ENCODE data around the gene PAM. TPM values are rescaled to one million over a fixed set of nuclear protein-coding genes. Genes with fewer than 3 reads are reported as not detected.

The PAM gene
- total RNA-seq, 2 experiments from 2014 or later: 63.4 to 65.8 TPM

DNA sequence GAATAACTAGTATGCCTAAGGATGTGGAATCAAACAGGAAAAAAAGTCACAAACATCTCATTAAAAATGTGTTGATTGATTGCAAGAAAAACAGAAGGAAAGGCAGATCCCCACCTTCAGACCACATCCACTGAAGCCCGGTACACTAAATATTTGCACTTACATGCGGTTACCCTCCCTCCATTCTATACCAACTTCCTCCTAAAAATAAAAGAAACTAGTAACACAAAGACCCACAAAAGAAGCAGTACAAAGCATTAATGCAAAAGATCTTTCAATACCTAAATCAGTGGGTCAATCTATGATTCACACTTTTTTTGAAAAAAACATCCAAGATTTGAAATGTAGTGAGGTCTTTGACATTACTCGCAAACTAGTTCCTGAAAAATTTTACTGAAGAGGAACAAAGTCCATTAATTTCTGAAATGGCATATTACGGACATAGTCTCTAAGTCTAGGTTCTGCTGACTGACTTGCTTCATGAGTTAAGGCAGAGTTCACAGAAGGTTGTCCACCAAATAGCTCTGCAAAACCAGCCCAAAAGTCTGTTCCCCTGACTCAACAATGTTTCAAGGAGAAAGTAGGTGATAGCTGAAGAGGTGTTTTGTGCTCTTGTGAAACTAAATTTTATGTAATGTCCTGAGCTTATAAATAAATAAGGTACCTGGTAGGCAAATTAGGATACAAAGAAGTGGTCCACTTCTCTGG lies 100.7 kb downstream of the PAM start:
- Mint-ChIP-seq H3K9me3 (no peaks in the 10 kb centered on the region), H3K4me3 (no peak overlapping the region), H3K4me1 (ENCODE audit: low read depth) (peaks cover 21% of the 10 kb centered on the region), H3K36me3 (ENCODE audit: low read depth) (no peaks in the 10 kb centered on the region), H3K27ac (no peak overlapping the region), H3K27me3 (no peaks in the 10 kb centered on the region)
- POLR2A ChIA-PET: no interaction called here
- CTCF ChIA-PET: no interaction called here
- DNase-seq: no peak
- TF ChIP-seq, protein P1, sequence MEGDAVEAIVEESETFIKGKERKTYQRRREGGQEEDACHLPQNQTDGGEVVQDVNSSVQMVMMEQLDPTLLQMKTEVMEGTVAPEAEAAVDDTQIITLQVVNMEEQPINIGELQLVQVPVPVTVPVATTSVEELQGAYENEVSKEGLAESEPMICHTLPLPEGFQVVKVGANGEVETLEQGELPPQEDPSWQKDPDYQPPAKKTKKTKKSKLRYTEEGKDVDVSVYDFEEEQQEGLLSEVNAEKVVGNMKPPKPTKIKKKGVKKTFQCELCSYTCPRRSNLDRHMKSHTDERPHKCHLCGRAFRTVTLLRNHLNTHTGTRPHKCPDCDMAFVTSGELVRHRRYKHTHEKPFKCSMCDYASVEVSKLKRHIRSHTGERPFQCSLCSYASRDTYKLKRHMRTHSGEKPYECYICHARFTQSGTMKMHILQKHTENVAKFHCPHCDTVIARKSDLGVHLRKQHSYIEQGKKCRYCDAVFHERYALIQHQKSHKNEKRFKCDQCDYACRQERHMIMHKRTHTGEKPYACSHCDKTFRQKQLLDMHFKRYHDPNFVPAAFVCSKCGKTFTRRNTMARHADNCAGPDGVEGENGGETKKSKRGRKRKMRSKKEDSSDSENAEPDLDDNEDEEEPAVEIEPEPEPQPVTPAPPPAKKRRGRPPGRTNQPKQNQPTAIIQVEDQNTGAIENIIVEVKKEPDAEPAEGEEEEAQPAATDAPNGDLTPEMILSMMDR (IDR thresholded peaks at IDR 0.05): no peak
- ATAC-seq: no peak
- intact Hi-C loops (cut with micrococcal nuclease): no loop called here

DNA sequence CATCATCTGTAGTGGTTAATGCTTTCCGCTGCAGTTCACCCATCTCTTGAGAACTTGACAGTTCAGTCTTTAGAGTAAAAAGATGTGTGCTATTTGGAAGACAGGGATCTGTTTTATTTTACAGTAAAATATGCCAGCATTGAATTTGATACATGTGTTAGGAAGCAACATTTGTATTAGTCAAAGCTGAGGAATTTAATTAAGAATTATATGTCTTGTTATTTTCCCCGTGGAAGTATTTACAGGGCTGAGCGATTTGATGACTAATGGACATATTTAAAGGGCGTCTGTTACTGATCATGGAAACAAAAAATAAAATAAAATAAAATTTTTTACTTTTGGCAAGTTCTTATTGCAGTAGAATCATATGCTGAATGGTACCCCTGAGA lies 101.3 kb downstream of the PAM start:
- Mint-ChIP-seq H3K4me1 (ENCODE audit: low read depth) (peaks cover 21% of the 10 kb centered on the region), H3K27ac (no peak overlapping the region), H3K9me3 (no peaks in the 10 kb centered on the region), H3K27me3 (no peaks in the 10 kb centered on the region), H3K4me3 (no peak overlapping the region), H3K36me3 (ENCODE audit: low read depth) (no peaks in the 10 kb centered on the region)
- ChIA-PET CTCF (interaction anchor here (2.5 kb wide), 1 partner anchor 13 kb away, joined by 8 read pairs; no protein-coding TSS in a partner anchor), POLR2A (no interaction called here)
- DNase-seq (no peak), ATAC-seq (no peak)
- intact Hi-C loops (cut with micrococcal nuclease): no loop called here
- TF ChIP-seq, protein P1 (IDR thresholded peaks at IDR 0.05): no peak

DNA sequence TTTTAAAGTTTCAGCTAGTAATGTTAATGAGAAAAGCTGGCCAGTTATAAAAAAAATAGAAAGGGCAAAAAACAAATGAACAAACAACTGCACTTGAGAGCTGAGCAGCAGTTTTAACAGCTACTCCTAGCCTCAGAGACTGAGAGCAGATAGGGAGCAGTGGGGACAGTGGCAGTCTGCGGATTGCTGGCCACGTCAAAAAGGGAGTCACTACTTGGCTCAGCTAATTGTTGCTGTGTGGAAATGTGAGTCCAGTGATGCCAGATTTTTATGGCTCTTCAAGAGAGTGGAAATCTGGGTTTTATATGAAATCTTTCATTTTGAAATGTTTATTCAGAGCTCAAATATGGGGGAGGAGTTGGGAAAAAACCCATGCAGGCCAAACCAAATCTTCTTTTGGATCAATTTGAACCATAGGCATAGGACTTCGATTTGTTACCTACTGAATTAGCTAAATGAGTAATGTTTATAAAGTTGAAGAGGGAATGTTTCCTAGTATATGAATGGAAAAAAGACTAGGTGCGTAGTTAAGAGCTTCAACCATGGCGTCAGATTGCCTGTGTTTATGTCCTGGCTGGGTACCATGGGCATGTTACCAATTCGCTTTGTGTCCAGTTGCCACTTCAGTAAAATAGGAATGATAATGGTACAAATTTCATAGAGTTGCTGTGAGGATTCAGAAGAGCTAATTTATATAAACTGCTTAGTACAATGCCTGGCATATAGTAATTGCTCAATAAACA lies 102.1 kb downstream of the PAM start:
- Mint-ChIP-seq H3K27ac (no peak overlapping the region), H3K27me3 (no peaks in the 10 kb centered on the region), H3K4me3 (no peak overlapping the region), H3K4me1 (ENCODE audit: low read depth) (peaks cover 21% of the 10 kb centered on the region), H3K9me3 (no peaks in the 10 kb centered on the region), H3K36me3 (ENCODE audit: low read depth) (no peaks in the 10 kb centered on the region)
- CTCF ChIA-PET: interaction anchor here (1.4 to 2.5 kb wide), 2 partner anchors 11 to 14 kb away, joined by 3 to 8 read pairs; no protein-coding TSS in a partner anchor
- ATAC-seq (no peak), DNase-seq (no peak)
- POLR2A ChIA-PET: no interaction called here
- intact Hi-C loops (cut with micrococcal nuclease): no loop called here
- TF ChIP-seq, protein P1 (IDR thresholded peaks at IDR 0.05): no peak

DNA sequence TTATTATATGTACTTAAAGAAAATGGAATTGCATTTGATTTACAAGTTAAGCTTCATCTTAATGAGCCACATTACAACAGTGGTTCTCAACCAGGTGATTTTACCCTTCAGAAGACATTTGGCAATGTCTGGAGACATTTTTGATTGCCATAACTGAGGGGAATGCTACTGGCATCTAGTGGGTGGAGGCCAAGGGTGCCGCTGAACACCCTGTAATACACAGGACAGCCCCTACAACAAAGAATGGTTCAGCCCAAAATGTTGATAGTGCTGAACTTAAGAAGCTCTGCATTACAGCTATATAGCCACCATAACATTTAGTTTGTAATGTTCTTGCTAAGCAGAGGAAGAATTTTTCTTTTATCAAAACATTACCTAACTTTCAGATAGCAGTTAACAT lies 103.1 kb downstream of the PAM start:
- TF ChIP-seq, protein P1 (IDR thresholded peaks at IDR 0.05): no peak
- intact Hi-C loops (cut with micrococcal nuclease): no loop called here
- Mint-ChIP-seq H3K4me3 (no peak overlapping the region), H3K27ac (no peak overlapping the region), H3K36me3 (ENCODE audit: low read depth) (no peaks in the 10 kb centered on the region), H3K27me3 (no peaks in the 10 kb centered on the region), H3K4me1 (ENCODE audit: low read depth) (peaks cover 18% of the 10 kb centered on the region), H3K9me3 (no peaks in the 10 kb centered on the region)
- no peak for ATAC-seq
- ChIA-PET POLR2A (no interaction called here), CTCF (interaction anchor here (1.4 to 2.5 kb wide), 2 partner anchors 10 to 15 kb away, joined by 3 to 8 read pairs; no protein-coding TSS in a partner anchor)
- DNase-seq: no peak

DNA sequence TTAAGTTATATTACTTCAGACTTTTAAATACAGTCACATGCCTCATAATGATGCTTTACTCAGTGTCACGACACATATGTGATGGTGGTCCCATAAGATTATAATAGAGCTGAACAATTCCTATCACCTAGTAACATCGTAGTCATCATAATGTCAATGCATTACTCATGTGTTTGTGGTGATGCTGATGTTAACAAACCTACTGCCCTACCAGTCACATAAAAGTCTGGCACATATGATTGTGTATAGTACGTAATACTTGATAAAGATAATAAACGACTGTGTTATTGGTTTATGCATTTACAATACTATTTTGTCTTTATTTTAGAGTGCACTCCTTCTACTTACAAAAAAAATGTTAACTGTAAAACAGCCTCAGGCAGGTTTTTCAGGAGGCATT lies 103.7 kb downstream of the PAM start:
- peak; percentile 56 for ATAC-seq

More for the DNA sequence above, 103.7 kb downstream of the PAM start:
- intact Hi-C loops (cut with micrococcal nuclease): no loop called here
- H3K9me3 Mint-ChIP-seq: no peaks in the 10 kb centered on the region
- POLR2A ChIA-PET: no interaction called here
- peaks cover 18% of the 10 kb centered on the region for H3K4me1 Mint-ChIP-seq (ENCODE audit: low read depth)
- DNase-seq: no peak
- no peaks in the 10 kb centered on the region for H3K36me3 Mint-ChIP-seq (ENCODE audit: low read depth)
- TF ChIP-seq, protein P1 (IDR thresholded peaks at IDR 0.05): no peak
- CTCF ChIA-PET: interaction anchor here (0.9 to 2.5 kb wide), 2 partner anchors 15 to 16 kb away, joined by 3 to 8 read pairs; no protein-coding TSS in a partner anchor
- H3K27ac Mint-ChIP-seq: no peak overlapping the region
- H3K4me3 Mint-ChIP-seq: no peak overlapping the region
- H3K27me3 Mint-ChIP-seq: no peaks in the 10 kb centered on the region
